Right forelimb (tissue), 1 donor: Measurements from ENCODE around the gene HELT.
"Not testable (repeated sequence)": the region's sequence is repeated elsewhere in the genome, so short reads cannot be mapped to it uniquely, and the experiment has no call there.

Experiments used
- DNase-seq: peaks from one replicate; pipeline ENCODE4 v3.0.0-alpha.2; 2018

HELT gene

DNA sequence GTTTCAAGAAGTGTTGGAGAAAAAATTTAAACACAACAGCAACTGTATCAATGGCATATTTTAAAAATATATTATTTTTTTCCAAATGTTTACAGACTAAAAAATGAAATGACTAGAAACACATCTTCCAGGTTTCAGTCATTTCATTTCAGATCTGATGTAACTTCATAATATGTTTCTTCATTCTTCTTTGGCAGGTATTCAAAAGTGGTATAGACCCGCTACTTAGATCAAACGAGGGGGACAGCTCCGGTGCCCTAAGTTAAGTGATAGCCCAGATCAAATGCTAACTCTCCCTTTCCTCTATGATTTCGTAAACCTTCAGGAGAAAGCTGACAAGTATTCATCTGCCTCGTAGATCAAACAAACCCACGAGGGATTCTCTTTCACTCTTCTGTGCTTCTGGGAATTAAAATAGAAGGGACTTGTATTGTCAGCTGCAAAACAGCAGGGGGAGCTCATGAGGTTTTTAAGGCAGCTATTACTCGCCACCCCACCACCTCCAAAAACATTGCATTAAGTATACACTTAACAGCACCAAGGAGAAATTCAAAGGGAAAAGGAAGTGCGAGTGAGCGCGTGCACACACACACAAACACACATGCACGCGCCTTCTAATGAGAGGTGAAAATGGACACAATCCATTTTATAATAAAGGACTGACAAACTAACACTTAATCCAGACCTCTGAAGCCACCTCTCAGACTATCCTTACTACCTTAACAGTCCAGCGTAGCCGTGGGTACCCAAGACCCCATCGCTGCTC is 21.4 kb downstream of the HELT start:
- DNase-seq = no peak

DNA sequence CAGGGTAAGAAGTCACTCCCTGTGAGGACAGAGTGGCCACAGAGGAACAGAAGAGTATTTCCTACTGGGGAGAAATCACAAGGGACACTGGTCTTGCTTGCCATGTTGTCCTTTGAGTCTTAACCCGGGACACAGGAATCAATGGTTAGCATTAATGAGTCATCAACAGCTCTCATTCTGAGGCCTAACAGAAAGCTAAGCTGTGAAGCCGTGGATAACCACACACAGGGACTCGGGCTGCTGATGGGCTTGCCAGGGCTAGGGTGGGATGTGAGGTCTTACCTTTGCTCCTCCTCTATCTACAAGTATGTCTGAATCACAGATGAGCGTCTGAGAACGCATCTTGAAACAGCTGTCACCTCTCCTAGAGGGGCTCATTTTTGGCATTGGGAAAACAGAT is 22.2 kb downstream of the HELT start:
- DNase-seq = no peak

GRCh38 chr4:185050286-185050685 is 32.0 kb downstream of the HELT start:
- DNase-seq = not testable (repeated sequence)

- not testable (repeated sequence) for DNase-seq
Observed at GRCh38 chr4:185051283-185051682, 33.0 kb downstream of the HELT start.

DNA sequence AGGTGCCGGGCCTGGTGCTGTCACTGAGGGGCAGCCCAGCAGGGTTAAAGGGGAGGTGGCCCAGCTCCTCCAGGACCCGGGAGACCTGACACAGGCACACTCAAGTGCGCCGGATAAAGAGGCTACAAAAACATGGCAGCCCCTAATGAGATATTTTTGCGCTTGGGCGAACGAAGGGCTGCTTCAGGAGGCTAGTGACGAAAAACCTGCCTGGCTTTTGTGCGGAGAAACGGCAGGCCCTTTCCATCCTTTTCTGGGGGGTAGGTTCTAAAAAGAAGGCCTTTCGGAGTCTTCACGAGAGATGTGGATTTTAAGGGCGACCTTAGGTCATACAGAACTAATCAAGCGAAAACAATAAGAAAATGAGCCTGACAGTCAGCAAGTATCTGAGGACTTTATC is 35.5 kb downstream of the HELT start:
- DNase-seq = no peak

DNA sequence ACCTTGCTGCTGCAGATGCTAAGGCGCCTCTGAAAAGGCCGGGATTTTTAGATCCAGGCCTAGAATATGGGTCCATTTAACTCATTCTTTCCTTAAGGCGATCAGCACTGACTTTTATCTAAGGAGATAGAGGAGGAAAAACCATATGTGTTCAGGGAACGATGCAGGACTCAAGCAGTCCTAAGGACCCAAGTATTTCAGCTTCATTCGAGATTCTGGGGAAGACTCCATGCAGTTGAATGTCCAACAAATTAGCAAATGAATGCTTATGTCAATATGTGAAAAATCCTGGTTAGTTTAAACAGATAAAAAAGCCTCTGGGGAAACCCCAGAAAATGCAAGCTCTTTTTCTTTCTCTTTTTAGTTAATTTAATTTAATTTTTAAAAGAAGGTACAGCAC is 36.0 kb downstream of the HELT start:
- DNase-seq = no peak

DNA sequence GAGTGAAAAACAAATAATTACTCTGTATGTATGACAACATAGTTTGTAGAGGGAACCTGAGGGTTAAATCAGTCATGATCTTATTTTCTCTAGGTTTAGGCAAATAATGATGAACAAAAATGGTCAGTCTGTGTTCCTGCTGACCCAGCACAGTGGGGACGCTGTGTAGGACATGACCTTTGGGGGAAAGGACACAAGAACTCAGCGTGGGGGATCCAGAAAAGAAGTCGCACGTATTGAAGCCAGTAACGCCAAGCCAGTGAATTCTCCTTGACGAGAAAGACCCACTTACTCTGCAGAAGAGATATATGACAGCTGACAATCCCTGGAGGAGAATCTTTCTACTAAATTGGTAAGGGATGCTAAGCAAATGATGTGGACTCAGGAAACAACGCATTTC is 36.6 kb downstream of the HELT start:
- no peak for DNase-seq

DNA sequence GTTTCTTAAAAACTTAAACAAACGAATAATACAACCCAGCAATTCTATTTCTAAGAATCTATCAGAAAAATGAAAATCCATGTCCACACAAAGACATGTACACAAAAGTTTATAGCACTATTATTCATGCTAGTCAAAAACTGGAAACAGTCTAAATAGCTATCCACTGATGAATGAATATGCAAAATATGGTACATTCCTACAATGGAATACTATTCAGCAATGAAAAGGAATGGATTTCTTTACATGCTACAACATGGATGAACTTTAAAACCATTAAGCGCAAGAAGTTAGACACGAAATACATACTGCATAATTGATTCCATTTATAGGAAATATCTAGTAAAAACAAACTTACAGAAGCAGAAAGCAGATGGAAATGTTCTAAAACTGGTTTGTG is 43.3 kb downstream of the HELT start:
- DNase-seq = no peak

DNA sequence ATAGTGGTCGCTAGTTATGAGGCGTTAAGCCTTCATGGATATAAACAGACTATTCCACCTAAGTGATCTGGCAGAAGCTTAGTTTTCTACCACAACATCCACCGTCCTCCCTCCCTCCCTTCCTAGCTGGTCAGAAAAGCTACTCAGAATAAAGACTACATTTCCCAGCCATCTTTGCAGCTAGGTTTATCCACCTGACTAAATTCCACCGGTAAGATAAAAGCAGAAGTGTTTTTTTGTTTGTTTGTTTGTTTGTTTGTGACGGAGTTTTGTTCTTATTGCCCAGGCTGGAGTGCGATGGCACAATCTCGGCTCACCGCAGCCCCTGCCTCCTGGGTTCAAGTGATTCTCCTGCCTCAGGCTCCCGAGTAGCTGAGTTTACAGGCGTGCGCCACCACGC is 44.3 kb downstream of the HELT start:
- no peak for DNase-seq

DNA sequence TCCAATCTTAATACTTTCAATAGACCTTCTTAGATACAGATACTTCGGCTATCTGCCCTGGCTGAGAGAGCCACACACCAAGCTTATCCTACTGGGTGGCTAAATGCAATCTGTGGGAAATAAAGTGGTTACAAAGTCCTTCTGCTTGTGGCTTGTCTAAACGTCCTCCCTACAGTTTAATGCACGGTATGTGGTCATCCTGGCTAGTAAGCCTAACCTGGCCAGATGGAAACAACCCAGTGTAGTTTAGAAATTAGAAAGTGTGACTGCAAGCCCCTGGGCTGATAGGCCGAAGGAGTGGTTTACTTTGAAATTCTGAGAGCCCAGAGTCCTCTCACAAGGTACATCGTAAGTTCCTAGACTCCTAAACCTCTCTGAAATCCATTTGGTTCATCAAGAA is 47.9 kb downstream of the HELT start:
- no peak for DNase-seq

GRCh38 chr4:185068837-185069236 is 50.5 kb downstream of the HELT start:
- no peak for DNase-seq
